Activated CD4-positive, alpha-beta T cell treated with anti-CD3 and anti-CD28 coated beads, Interleukin-2, amount 10 ng/mL, durations not matched to agents 24 days and 14 days (primary cell): ENCODE results near the gene PSD. TPM values are rescaled to one million over a fixed set of nuclear protein-coding genes. Genes with fewer than 3 reads are reported as not detected.
A peak's percentile ranks its signal among the peaks of the same experiment; 100 is the strongest.

Experiments
- DNase-seq: peaks from one replicate; pipeline ENCODE4 v3.0.0; 2022
- H3K27ac Mint-ChIP-seq: one replicate; pipeline ENCODE4 v1.8.0; 2022; ENCODE audit warnings: mild to moderate bottlenecking, mixed read lengths
- H3K27me3 Mint-ChIP-seq: one replicate; pipeline ENCODE4 v1.8.0; 2022; ENCODE audit warnings: mixed read lengths
- H3K36me3 Mint-ChIP-seq: one replicate; pipeline ENCODE4 v1.8.0; 2022; ENCODE audit warnings: low read depth, mild to moderate bottlenecking, mixed read lengths
- H3K4me1 Mint-ChIP-seq: one replicate; pipeline ENCODE4 v1.8.0; 2021; ENCODE audit warnings: mixed read lengths
- H3K4me3 Mint-ChIP-seq: one replicate; pipeline ENCODE4 v1.8.0; 2022; ENCODE audit warnings: mild to moderate bottlenecking, moderate library complexity, mixed read lengths
- H3K9me3 Mint-ChIP-seq: one replicate; pipeline ENCODE4 v1.8.0; 2021; ENCODE audit warnings: mixed read lengths
- intact Hi-C: fragments of 100-400 bp; cut with micrococcal nuclease; formaldehyde crosslinking; loops from one replicate; pipeline ENCODE4 v1.15.1; 2023
- total RNA-seq: library from RNA; stranded (reverse); gene quantifications from 2 replicates; pipeline ENCODE4 v1.2.3, GENCODE V29; 2022

Gene PSD
- total RNA-seq, 1 donor from 2014 or later = 10.4 TPM

GRCh38 chr10:102401735-102402511 is 16.7 kb downstream of the PSD start:
- Mint-ChIP-seq H3K4me3 (no peak overlapping the region), H3K4me1 (peaks cover 38% of the 10 kb centered on the region), H3K9me3 (no peaks in the 10 kb centered on the region), H3K27ac (peak overlapping the region; percentile 70), H3K36me3 (peaks cover 61% of the 10 kb centered on the region), H3K27me3 (no peaks in the 10 kb centered on the region)
- intact Hi-C loops = no loop called here
- DNase-seq = peak; percentile 59

DNA sequence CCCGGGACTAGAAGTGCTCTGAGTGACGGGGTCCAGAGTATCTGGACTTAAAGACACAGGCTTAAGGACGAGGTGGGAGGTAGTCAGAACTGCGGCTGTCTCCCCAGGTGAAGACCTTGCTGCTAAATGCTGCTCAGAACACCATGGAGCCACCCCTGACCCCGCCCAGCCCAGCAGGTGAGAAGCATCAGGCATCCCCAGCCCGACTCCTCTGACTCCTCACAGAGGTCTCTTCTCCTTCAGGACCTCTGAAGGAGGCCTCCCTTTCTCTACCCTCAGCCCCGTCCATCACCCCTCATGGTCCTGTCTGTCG is 17.3 kb downstream of the PSD start:
- peaks cover 68% of the 10 kb centered on the region for H3K36me3 Mint-ChIP-seq
- intact Hi-C loops = no loop called here
- DNase-seq = peak; percentile 57
- peak overlapping the region; percentile 25 for H3K27ac Mint-ChIP-seq
- H3K4me3 Mint-ChIP-seq = no peak overlapping the region
- H3K4me1 Mint-ChIP-seq = peaks cover 38% of the 10 kb centered on the region
- H3K9me3 Mint-ChIP-seq = no peaks in the 10 kb centered on the region
- no peaks in the 10 kb centered on the region for H3K27me3 Mint-ChIP-seq

GRCh38 chr10:102400598-102401341 is 17.8 kb downstream of the PSD start:
- intact Hi-C loops = no loop called here
- Mint-ChIP-seq H3K4me3 (peak overlapping the region; percentile 90), H3K36me3 (peaks cover 73% of the 10 kb centered on the region)

GRCh38 chr10:102400076-102400475 is 18.5 kb downstream of the PSD start:
- H3K4me1 Mint-ChIP-seq = peaks cover 36% of the 10 kb centered on the region
- DNase-seq = no peak
- H3K4me3 Mint-ChIP-seq = peak overlapping the region; percentile 90
- H3K36me3 Mint-ChIP-seq = peaks cover 76% of the 10 kb centered on the region
- intact Hi-C loops = no loop called here
- H3K27ac Mint-ChIP-seq = peak overlapping the region; percentile 79
- H3K27me3 Mint-ChIP-seq = no peaks in the 10 kb centered on the region
- no peaks in the 10 kb centered on the region for H3K9me3 Mint-ChIP-seq

More at GRCh38 chr10:102400598-102401341, 17.8 kb downstream of the PSD start:
- peak overlapping the region; percentile 15 for H3K27ac Mint-ChIP-seq
- H3K4me1 Mint-ChIP-seq = peaks cover 40% of the 10 kb centered on the region
- no peaks in the 10 kb centered on the region for H3K27me3 Mint-ChIP-seq
- DNase-seq = peak; percentile 56
- no peaks in the 10 kb centered on the region for H3K9me3 Mint-ChIP-seq

DNA sequence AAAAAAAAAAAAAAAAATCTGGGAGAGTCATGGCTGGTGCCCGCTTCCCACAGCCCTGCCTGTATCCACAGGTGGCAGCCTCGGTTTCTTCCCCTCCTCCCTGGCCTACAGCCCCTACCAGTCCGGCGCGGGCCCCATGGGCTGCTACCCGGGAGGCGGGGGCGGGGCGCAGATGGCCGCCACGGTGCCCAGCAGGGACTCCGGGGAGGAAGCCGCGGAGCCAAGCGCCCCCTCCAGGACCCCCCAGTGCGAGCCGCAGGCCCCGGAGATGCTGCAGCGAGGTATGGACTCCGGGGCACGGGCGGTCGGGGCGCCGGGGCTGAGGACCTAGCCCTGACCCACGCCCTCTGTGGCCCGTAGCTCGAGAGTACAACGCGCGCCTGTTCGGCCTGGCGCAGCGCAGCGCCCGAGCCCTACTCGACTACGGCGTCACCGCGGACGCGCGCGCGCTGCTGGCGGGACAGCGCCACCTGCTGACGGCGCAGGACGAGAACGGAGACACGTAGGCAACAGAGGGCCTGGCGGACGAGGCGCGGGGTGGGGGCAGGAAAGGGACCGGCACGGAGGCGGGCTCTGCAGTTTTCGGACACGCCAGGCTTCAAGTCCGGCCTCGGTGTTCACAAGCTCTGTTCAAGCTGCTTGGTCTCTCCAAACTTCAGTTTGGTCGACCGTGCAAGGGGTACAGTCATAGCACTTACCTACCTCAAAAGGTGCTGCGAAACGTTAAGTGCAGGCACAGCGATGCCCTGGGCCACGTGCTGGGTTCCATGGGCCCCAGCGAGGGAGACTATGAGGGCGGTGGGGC is 19.2 kb downstream of the PSD start:
- intact Hi-C loops = loop anchor here (1.0 kb wide), 1 partner anchor 169 kb away; no protein-coding TSS in a partner anchor
- H3K27ac Mint-ChIP-seq = peak overlapping the region; percentile 79
- peaks cover 36% of the 10 kb centered on the region for H3K4me1 Mint-ChIP-seq
- peak overlapping the region; percentile 90 for H3K4me3 Mint-ChIP-seq
- H3K9me3 Mint-ChIP-seq = no peaks in the 10 kb centered on the region
- DNase-seq = peak; percentile 97
- H3K36me3 Mint-ChIP-seq = peaks cover 77% of the 10 kb centered on the region
- no peaks in the 10 kb centered on the region for H3K27me3 Mint-ChIP-seq

DNA sequence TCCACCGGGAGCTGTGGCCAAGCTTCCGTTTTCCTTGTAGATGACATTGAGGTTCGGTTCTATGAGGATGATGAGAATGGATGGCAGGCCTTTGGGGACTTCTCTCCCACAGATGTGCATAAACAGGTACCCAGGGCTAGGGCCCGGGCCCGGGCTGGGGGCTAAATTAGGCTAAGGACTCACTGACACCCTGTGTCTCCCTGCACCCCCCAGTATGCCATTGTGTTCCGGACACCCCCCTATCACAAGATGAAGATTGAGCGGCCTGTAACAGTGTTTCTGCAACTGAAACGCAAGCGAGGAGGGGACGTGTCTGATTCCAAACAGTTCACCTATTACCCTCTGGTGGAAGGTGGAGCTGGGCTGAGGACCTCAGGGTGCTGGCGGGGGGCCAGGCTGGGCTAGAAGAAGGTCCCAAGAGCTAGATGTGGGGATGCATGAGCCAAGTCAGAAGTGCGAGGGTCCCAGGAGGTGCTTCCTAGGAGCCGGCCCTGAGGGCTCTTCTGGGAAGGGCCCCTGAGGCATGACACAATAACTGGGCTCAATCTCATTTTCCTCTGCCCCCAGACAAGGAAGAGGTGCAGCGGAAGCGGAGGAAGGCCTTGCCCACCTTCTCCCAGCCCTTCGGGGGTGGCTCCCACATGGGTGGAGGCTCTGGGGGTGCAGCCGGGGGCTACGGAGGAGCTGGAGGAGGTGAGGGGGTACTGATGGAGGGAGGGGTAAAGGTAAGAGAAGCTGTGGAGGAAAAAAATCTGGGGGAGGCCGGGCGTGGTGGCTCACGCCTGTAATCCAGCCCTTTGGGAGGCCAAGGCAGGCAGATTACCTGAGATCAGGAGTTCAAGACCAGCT is 20.2 kb downstream of the PSD start:
- peak overlapping the region; percentile 73 for H3K27ac Mint-ChIP-seq

GRCh38 chr10:102397222-102398171 is 21.1 kb downstream of the PSD start:
- Mint-ChIP-seq H3K36me3 (peaks cover 68% of the 10 kb centered on the region), H3K9me3 (no peaks in the 10 kb centered on the region), H3K27me3 (no peaks in the 10 kb centered on the region), H3K27ac (peak overlapping the region; percentile 100), H3K4me3 (peak overlapping the region; percentile 90), H3K4me1 (peaks cover 46% of the 10 kb centered on the region)
- intact Hi-C loops = no loop called here
- DNase-seq = peak; percentile 62

More for the DNA sequence above, 20.2 kb downstream of the PSD start:
- Mint-ChIP-seq H3K4me1 (peaks cover 38% of the 10 kb centered on the region), H3K36me3 (peaks cover 72% of the 10 kb centered on the region), H3K4me3 (peak overlapping the region; percentile 90), H3K9me3 (no peaks in the 10 kb centered on the region), H3K27me3 (no peaks in the 10 kb centered on the region)
- intact Hi-C loops = loop anchor here (1.0 kb wide), 1 partner anchor 168 kb away; no protein-coding TSS in a partner anchor
- DNase-seq = peak; percentile 63

DNA sequence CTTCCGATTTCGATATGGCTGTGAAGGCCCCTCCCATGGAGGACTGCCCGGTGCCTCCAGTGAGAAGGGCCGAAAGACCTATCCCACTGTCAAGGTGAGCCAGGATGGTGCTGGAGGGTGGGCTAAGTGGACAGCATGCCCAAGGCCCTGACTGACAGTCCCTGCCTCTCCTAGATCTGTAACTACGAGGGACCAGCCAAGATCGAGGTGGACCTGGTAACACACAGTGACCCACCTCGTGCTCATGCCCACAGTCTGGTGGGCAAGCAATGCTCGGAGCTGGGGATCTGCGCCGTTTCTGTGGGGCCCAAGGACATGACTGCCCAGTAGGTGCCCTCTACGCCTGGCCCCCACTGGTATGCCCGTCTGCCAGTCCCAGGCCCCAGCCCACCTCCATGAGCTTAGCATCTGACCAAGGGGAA is 21.8 kb downstream of the PSD start:
- Mint-ChIP-seq H3K36me3 (peaks cover 62% of the 10 kb centered on the region), H3K4me1 (peaks cover 49% of the 10 kb centered on the region), H3K9me3 (no peaks in the 10 kb centered on the region), H3K27ac (peak overlapping the region; percentile 100), H3K4me3 (peak overlapping the region; percentile 90), H3K27me3 (no peaks in the 10 kb centered on the region)
- intact Hi-C loops = no loop called here
- DNase-seq = peak; percentile 58

GRCh38 chr10:102396317-102396650 is 22.3 kb downstream of the PSD start:
- Mint-ChIP-seq H3K27ac (peak overlapping the region; percentile 100), H3K36me3 (peaks cover 59% of the 10 kb centered on the region), H3K4me3 (peak overlapping the region; percentile 90), H3K9me3 (no peaks in the 10 kb centered on the region), H3K4me1 (peaks cover 49% of the 10 kb centered on the region), H3K27me3 (no peaks in the 10 kb centered on the region)
- DNase-seq = peak; percentile 71
- intact Hi-C loops = no loop called here

- H3K9me3 Mint-ChIP-seq = no peaks in the 10 kb centered on the region
- peaks cover 3% of the 10 kb centered on the region for H3K27me3 Mint-ChIP-seq
- peak; percentile 98 for DNase-seq
- H3K27ac Mint-ChIP-seq = peak within 1 kb of the TSS; percentile 100
- intact Hi-C loops = loop anchor here (1.0 to 2.0 kb wide), 4 partner anchors 150 to 263 kb away; partner anchors contain the start of genes GBF1 and NOLC1
- H3K4me3 Mint-ChIP-seq = peak within 1 kb of the TSS; percentile 90
- H3K36me3 Mint-ChIP-seq = peaks cover 55% of the 10 kb centered on the region
- peaks cover 51% of the 10 kb centered on the region for H3K4me1 Mint-ChIP-seq
These were observed 22.9 kb downstream of the PSD start, which contains the start of gene NFKB2 for GRCh38 chr10:102395400-102396316. TSS of gene NFKB2 (plus strand) at chr10:102395705. CDS start at chr10:102395960, 255 bp downstream.

DNA sequence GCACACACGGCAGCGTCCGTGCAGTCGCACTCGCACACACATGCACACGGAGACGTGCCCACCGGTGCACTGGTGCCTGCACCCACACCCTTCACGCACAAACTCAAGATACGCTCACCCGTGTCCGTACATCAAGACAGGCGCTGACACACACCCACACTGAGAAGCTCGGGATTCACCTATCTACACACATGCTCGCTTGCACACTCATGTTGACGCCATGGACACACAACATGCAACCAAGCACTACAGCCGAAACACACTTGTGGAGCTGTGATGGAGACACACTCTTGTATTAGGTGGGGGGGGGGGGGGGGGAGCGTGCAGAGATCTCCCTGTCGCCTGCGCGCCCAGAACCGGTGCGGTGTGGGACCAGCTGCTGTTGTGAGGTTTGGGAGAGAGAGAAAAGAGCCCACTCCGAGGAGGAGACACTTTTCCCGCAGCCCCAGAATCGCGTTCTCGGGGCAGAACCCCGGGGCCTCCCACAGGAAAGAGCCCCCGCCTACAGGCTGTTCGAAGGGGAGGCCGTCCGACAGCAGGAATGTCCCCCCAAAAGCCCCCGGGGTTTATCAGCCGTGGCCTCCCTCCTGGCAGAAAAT is 23.7 kb downstream of the PSD start:
- Mint-ChIP-seq H3K27me3 (peaks cover 3% of the 10 kb centered on the region), H3K27ac (peak overlapping the region; percentile 100), H3K4me1 (peaks cover 45% of the 10 kb centered on the region), H3K9me3 (no peaks in the 10 kb centered on the region), H3K36me3 (peaks cover 47% of the 10 kb centered on the region), H3K4me3 (peak overlapping the region; percentile 90)
- no peak for DNase-seq
- intact Hi-C loops = loop anchor here (1.0 to 5.0 kb wide), 14 partner anchors 14 to 263 kb away; partner anchors contain the start of genes ACTR1A, GBF1 and NOLC1
